C4-2B (cell line): ENCODE results near the gene TMEM40.

Source experiments
- ZFX ChIP-seq: fragments of 450-650 bp; IDR thresholded peaks from 2 replicates; pipeline ENCODE4 v1.6.1; 2017
- TF ChIP-seq, protein P1 (sequence below): fragments of 450-650 bp; conservative IDR thresholded peaks from 2 replicates; pipeline ENCODE4 v1.5.1; 2017; ENCODE audit warnings: mild to moderate bottlenecking

DNA sequence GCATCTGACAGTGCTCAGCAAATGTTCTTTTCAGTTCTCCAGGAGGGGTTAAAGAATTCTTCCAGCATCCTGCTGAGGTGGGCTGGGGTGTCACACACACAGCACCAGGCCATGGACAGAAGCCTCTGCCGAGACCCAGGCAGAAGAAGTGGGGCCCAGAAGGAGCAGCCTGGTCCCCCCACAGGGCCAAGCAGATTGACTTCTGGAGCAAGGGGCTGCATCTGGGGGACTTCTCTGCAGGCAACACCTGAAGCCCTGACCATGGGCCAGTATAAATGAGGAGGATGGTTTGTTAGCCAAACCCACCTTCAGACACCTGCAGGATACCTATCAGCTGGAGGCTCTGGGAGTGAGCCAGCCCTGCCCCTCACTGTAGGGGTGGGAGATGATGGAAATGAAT is 16.2 kb upstream of the TMEM40 start:
- TF ChIP-seq, protein P1, sequence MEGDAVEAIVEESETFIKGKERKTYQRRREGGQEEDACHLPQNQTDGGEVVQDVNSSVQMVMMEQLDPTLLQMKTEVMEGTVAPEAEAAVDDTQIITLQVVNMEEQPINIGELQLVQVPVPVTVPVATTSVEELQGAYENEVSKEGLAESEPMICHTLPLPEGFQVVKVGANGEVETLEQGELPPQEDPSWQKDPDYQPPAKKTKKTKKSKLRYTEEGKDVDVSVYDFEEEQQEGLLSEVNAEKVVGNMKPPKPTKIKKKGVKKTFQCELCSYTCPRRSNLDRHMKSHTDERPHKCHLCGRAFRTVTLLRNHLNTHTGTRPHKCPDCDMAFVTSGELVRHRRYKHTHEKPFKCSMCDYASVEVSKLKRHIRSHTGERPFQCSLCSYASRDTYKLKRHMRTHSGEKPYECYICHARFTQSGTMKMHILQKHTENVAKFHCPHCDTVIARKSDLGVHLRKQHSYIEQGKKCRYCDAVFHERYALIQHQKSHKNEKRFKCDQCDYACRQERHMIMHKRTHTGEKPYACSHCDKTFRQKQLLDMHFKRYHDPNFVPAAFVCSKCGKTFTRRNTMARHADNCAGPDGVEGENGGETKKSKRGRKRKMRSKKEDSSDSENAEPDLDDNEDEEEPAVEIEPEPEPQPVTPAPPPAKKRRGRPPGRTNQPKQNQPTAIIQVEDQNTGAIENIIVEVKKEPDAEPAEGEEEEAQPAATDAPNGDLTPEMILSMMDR, result no peak
- TF ChIP-seq ZFX, result no peak
